Measurements from ENCODE around the gene TBKBP1. TPM values are rescaled to one million over a fixed set of nuclear protein-coding genes. Genes with fewer than 3 reads are reported as not detected.

TBKBP1 gene
- total and polyA plus RNA-seq, 2 of the 4 experiments (the other 2 are of a cell fraction), result 3.4 to 8.5 TPM

- H4K8ac ChIP-seq (ENCODE audit: low read depth in 2 of 2, low read length in 2 of 2), result no peak overlapping the region
- CTCF ChIA-PET, result no interaction called here
- no peak overlapping the region for H3K18ac ChIP-seq (ENCODE audit: low read depth, low read length)
- peaks cover 3% of the 10 kb centered on the region; the same call in 1 of the 2 replicates for H3K9me1 ChIP-seq (ENCODE audit: insufficient read depth, low read length)
- H3K4me3 ChIP-seq (ENCODE audit: insufficient read depth, low read depth, low read length), result no peak overlapping the region
- H2BK15ac ChIP-seq (ENCODE audit: low read depth, low read length), result no peak overlapping the region
- no peak overlapping the region for H2AFZ ChIP-seq (replicated peaks; ENCODE audit: low read length, poor library complexity)
- no peak overlapping the region for H3K4me2 ChIP-seq (ENCODE audit: low read depth, low read length)
- H2BK5ac ChIP-seq (ENCODE audit: low read depth, low read length, poor library complexity, severe bottlenecking), result no peak overlapping the region
- H2BK20ac ChIP-seq (ENCODE audit: low read depth, low read length), result no peak overlapping the region
- no peak overlapping the region for H2BK120ac ChIP-seq (ENCODE audit: low read depth, low read length)
- no peak overlapping the region for H3K56ac ChIP-seq (ENCODE audit: extremely low read depth, insufficient read depth, low read length)
- H3K9me3 ChIP-seq (ENCODE audit: control insufficient read depth, insufficient read depth, low read length), result no peaks in the 10 kb centered on the region
- H4K5ac ChIP-seq (ENCODE audit: low read depth, low read length), result no peak overlapping the region
- no peaks in the 10 kb centered on the region for H3K27me3 ChIP-seq (ENCODE audit: control insufficient read depth, insufficient read depth, low read length)
- H3K14ac ChIP-seq (replicated peaks; ENCODE audit: low read depth, low read length), result no peak overlapping the region
- no peaks in the 10 kb centered on the region for H3K79me1 ChIP-seq (ENCODE audit: low read depth in 1 of 2, low read length in 2 of 2)
- H3K9ac ChIP-seq (ENCODE audit: low read depth, low read length), result no peak overlapping the region
- DNase-seq, result no peak
- no peak for TF ChIP-seq MAZ (IDR thresholded peaks at IDR 0.05; ENCODE audit: borderline replicate concordance, low read depth, low read length)
- TF ChIP-seq, protein P1, sequence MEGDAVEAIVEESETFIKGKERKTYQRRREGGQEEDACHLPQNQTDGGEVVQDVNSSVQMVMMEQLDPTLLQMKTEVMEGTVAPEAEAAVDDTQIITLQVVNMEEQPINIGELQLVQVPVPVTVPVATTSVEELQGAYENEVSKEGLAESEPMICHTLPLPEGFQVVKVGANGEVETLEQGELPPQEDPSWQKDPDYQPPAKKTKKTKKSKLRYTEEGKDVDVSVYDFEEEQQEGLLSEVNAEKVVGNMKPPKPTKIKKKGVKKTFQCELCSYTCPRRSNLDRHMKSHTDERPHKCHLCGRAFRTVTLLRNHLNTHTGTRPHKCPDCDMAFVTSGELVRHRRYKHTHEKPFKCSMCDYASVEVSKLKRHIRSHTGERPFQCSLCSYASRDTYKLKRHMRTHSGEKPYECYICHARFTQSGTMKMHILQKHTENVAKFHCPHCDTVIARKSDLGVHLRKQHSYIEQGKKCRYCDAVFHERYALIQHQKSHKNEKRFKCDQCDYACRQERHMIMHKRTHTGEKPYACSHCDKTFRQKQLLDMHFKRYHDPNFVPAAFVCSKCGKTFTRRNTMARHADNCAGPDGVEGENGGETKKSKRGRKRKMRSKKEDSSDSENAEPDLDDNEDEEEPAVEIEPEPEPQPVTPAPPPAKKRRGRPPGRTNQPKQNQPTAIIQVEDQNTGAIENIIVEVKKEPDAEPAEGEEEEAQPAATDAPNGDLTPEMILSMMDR (conservative IDR thresholded peaks at IDR 0.05; ENCODE audit: low read depth, low read length), result no peak
- TF ChIP-seq POLR2A (IDR thresholded peaks at IDR 0.05; ENCODE audit: low read depth, low read length), result no peak
- TF ChIP-seq RAD21 (IDR thresholded peaks at IDR 0.05; ENCODE audit: low read length), result no peak
- no peak for TF ChIP-seq NFE2L2 (IDR thresholded peaks at IDR 0.05; ENCODE audit: low read depth, low read length)
- no peak for TF ChIP-seq MAFK (IDR thresholded peaks at IDR 0.05; ENCODE audit: low read depth, low read length)
- no peak for TF ChIP-seq RFX5 (IDR thresholded peaks at IDR 0.05; ENCODE audit: low read depth, low read length)
- TF ChIP-seq BHLHE40 (IDR thresholded peaks at IDR 0.05; ENCODE audit: low read depth, low read length), result no peak
- no peak for TF ChIP-seq CEBPB (IDR thresholded peaks at IDR 0.05; ENCODE audit: low read depth, low read length)
- TF ChIP-seq ELK1 (IDR thresholded peaks at IDR 0.05; ENCODE audit: borderline replicate concordance, low read depth, low read length), result no peak
- no peak for TF ChIP-seq FOS (IDR thresholded peaks at IDR 0.05; ENCODE audit: low read depth, low read length)
- TF ChIP-seq MXI1 (IDR thresholded peaks at IDR 0.05; ENCODE audit: borderline replicate concordance, low read depth, low read length), result no peak
- TF ChIP-seq CHD1 (IDR thresholded peaks at IDR 0.05; ENCODE audit: low read depth, low read length), result no peak
- intact Hi-C loops (cut with micrococcal nuclease), result no loop called here
- no TSS peak for BruUV-seq (replicated peaks)
- H3K23ac ChIP-seq (ENCODE audit: low read depth, low read length), result no peak overlapping the region
- H3K4me1 ChIP-seq (ENCODE audit: control insufficient read depth, insufficient read depth, low read length), result 0 out of 2 replicates have a peak, but pooled peaks cover 1% of the 10 kb centered on the region
- H4K91ac ChIP-seq (ENCODE audit: insufficient read depth, low read depth, low read length), result no peak overlapping the region
- no peak overlapping the region for H2AK5ac ChIP-seq (ENCODE audit: low read depth, low read length)
- no peak overlapping the region for H2AK9ac ChIP-seq (replicated peaks; ENCODE audit: low read depth, low read length, poor library complexity)
- dilution Hi-C loops (cut with HindIII; ENCODE audit: low sequenced_read_pairs, unreplicated experiment), result no loop called here
- WGBS, 2 experiments (ENCODE audit: extremely low coverage in 2 of 2, insufficient read length in 1 of 2), result 90% methylated on average over 3 of the region's 6 CpGs; no CpG with 5 or more reads in 1 of the 2 experiments
- in situ Hi-C loops (cut with MboI; ENCODE audit: low sequenced_read_pairs), result no loop called here
- no peak overlapping the region for H3K27ac ChIP-seq (ENCODE audit: insufficient read depth, low read length)
- H4K20me1 ChIP-seq (ENCODE audit: insufficient read depth, low read length), result peaks cover 10% of the 10 kb centered on the region
- H3K4ac ChIP-seq (ENCODE audit: low read depth, low read length), result no peak overlapping the region
- POLR2A ChIA-PET (ENCODE audit: unreplicated experiment), result interaction anchor here (0.7 kb wide), 1 partner anchor 19 kb away, joined by 3 read pairs; no protein-coding TSS in a partner anchor
- ATAC-seq (ENCODE audit: low read depth), result no peak
- peaks cover 16% of the 10 kb centered on the region; the same call in 1 of the 2 replicates for H3K36me3 ChIP-seq (ENCODE audit: control insufficient read depth, insufficient read depth, low read length)
Observed at GRCh38 chr17:47704736-47705135, 10.8 kb downstream of the TBKBP1 start.

Data from IMR-90 (cell line).